ENCODE data around the gene CRIM1. TPM values are rescaled to one million over a fixed set of nuclear protein-coding genes. Genes with fewer than 3 reads are reported as not detected.

CRIM1 gene
- total RNA-seq, 4 donors from 2014 or later, result 73.7 to 134 (median 80.7) TPM

GRCh38 chr2:36572719-36573059 lies 217.1 kb downstream of the CRIM1 start:
- no peak overlapping the region for H3K4me3 ChIP-seq
- TF ChIP-seq POLR2AphosphoS5 (IDR thresholded peaks at IDR 0.05), result no peak
- no peak for TF ChIP-seq POLR2A (IDR thresholded peaks at IDR 0.05)
- no peak for TF ChIP-seq CTCF (IDR thresholded peaks at IDR 0.05)
- TF ChIP-seq EP300 (IDR thresholded peaks at IDR 0.05; ENCODE audit: low read depth), result no peak
- no peak overlapping the region for H3K27ac ChIP-seq
- no peak for DNase-seq
- H3K4me1 ChIP-seq, result peaks cover 0 to 21% (median 9%) of the 10 kb centered on the region in 4 donors
- in situ Hi-C loops (cut with MboI; ENCODE audit: low pct_ligation_motif_present in 1 of 4, low pct_unique_long_range_greater_than_20kb in 1 of 4, low sequenced_read_pairs in 3 of 4), result no loop called here
- no peaks in the 10 kb centered on the region for H3K9me3 ChIP-seq
- intact Hi-C loops (cut with DNase I; ENCODE audit: low total_unique reads), result no loop called here
- no peaks in the 10 kb centered on the region for H3K27me3 ChIP-seq
- H3K36me3 ChIP-seq, result peaks cover 0 to 21% (median 7%) of the 10 kb centered on the region in 4 donors
- 68 to 75% methylated on average over 4 of the region's 4 CpGs for WGBS, 2 donors (ENCODE audit: low coverage in 1 of 2)

GRCh38 chr2:36573165-36573564 lies 217.6 kb downstream of the CRIM1 start:
- no peak for TF ChIP-seq EP300 (IDR thresholded peaks at IDR 0.05; ENCODE audit: low read depth)
- no peak for TF ChIP-seq POLR2AphosphoS5 (IDR thresholded peaks at IDR 0.05)
- no peak for TF ChIP-seq POLR2A (IDR thresholded peaks at IDR 0.05)
- TF ChIP-seq CTCF (IDR thresholded peaks at IDR 0.05), result no peak
- 89 to 100% methylated on average over 1 of the region's 1 CpG for WGBS, 2 donors (ENCODE audit: low coverage in 1 of 2)
- Histone ChIP-seq H3K4me1 (peaks cover 0 to 16% (median 9%) of the 10 kb centered on the region in 4 donors), H3K9me3 (no peaks in the 10 kb centered on the region), H3K27ac (no peak overlapping the region), H3K4me3 (no peak overlapping the region), H3K27me3 (no peaks in the 10 kb centered on the region), H3K36me3 (peaks cover 0 to 25% (median 9%) of the 10 kb centered on the region in 4 donors)
- in situ Hi-C loops (cut with MboI; ENCODE audit: low pct_ligation_motif_present in 1 of 4, low pct_unique_long_range_greater_than_20kb in 1 of 4, low sequenced_read_pairs in 3 of 4) (no loop called here), intact Hi-C loops (cut with DNase I; ENCODE audit: low total_unique reads) (no loop called here)
- DNase-seq, result no peak

GRCh38 chr2:36574560-36574959 lies 219.0 kb downstream of the CRIM1 start:
- peaks cover 0 to 33% (median 11%) of the 10 kb centered on the region in 4 donors for H3K36me3 ChIP-seq
- H3K4me3 ChIP-seq, result no peak overlapping the region
- H3K27ac ChIP-seq, result no peak overlapping the region
- TF ChIP-seq EP300 (IDR thresholded peaks at IDR 0.05; ENCODE audit: low read depth), result no peak
- TF ChIP-seq POLR2A (IDR thresholded peaks at IDR 0.05), result no peak
- TF ChIP-seq POLR2AphosphoS5 (IDR thresholded peaks at IDR 0.05), result no peak
- in situ Hi-C loops (cut with MboI; ENCODE audit: low pct_ligation_motif_present in 1 of 4, low pct_unique_long_range_greater_than_20kb in 1 of 4, low sequenced_read_pairs in 3 of 4), result no loop called here
- WGBS, 2 donors (ENCODE audit: low coverage in 1 of 2), result 91 to 100% methylated on average over 2 of the region's 2 CpGs
- H3K9me3 ChIP-seq, result no peaks in the 10 kb centered on the region
- intact Hi-C loops (cut with DNase I; ENCODE audit: low total_unique reads), result no loop called here
- no peak for DNase-seq
- H3K27me3 ChIP-seq, result no peaks in the 10 kb centered on the region
- H3K4me1 ChIP-seq, result peaks cover 0 to 13% (median 5%) of the 10 kb centered on the region in 4 donors

GRCh38 chr2:36577884-36578283 lies 222.3 kb downstream of the CRIM1 start:
- Histone ChIP-seq H3K4me1 (peaks cover 0 to 13% (median 3%) of the 10 kb centered on the region in 4 donors), H3K4me3 (no peak overlapping the region), H3K27me3 (no peaks in the 10 kb centered on the region), H3K27ac (no peak overlapping the region), H3K36me3 (peaks cover 0 to 51% (median 11%) of the 10 kb centered on the region in 4 donors), H3K9me3 (no peaks in the 10 kb centered on the region)
- TF ChIP-seq CTCF (IDR thresholded peaks at IDR 0.05) (no peak), POLR2A (IDR thresholded peaks at IDR 0.05) (no peak), POLR2AphosphoS5 (IDR thresholded peaks at IDR 0.05) (no peak), EP300 (IDR thresholded peaks at IDR 0.05; ENCODE audit: low read depth) (no peak)
- in situ Hi-C loops (cut with MboI; ENCODE audit: low pct_ligation_motif_present in 1 of 4, low pct_unique_long_range_greater_than_20kb in 1 of 4, low sequenced_read_pairs in 3 of 4) (no loop called here), intact Hi-C loops (cut with DNase I; ENCODE audit: low total_unique reads) (no loop called here)
- WGBS, 2 donors (ENCODE audit: low coverage in 1 of 2), result 95 to 96% methylated on average over 2 of the region's 2 CpGs
- no peak for DNase-seq
